ENCODE measurements around the gene CNTNAP5. TPM values are rescaled to one million over a fixed set of nuclear protein-coding genes. Genes with fewer than 3 reads are reported as not detected.

CNTNAP5 gene
- total RNA-seq, 1 donor from 2014 or later, result 0.56 TPM

DNA sequence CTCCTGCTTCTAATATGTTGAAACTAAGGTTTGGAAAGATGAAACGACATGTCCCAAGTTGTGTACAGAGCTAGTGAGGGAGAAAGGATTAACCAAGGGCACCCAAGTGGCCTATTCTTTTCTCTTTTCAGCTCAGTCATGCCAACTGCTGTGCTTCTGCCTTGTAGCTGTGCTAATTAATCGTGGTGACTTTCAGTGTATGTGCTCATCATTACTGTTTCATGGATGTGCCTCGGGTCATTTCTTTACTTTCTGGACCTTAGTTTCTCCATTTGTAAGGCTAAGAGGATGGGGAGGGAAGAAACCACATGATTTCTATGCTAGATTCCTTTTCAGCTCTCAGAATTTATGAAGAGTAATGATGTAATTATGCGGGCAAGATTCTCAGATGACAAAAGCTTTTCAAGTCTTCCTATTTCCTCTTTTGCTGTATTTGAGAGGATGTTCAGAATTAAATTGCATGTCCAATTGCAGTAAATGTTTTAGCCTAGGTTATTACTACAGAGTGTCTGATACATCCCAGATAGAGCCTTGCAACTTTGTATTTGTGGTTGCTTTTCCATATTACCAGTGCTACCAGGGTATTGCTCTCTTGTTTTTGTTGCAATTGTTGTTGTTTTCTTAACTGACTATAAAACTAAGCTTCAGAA, 621.2 kb downstream of the CNTNAP5 start:
- no peaks in the 10 kb centered on the region for H3K9me3 Mint-ChIP-seq
- no peak for DNase-seq (ENCODE audit: low read depth, low spot score)
- H3K4me1 Mint-ChIP-seq, result no peaks in the 10 kb centered on the region
- no peak overlapping the region for H3K27ac Mint-ChIP-seq (ENCODE audit: unreplicated experiment)
- no peaks in the 10 kb centered on the region for H3K27me3 Mint-ChIP-seq (ENCODE audit: low read depth)
- no peaks in the 10 kb centered on the region for H3K36me3 Mint-ChIP-seq (ENCODE audit: low read depth)
- TF ChIP-seq, protein P1, sequence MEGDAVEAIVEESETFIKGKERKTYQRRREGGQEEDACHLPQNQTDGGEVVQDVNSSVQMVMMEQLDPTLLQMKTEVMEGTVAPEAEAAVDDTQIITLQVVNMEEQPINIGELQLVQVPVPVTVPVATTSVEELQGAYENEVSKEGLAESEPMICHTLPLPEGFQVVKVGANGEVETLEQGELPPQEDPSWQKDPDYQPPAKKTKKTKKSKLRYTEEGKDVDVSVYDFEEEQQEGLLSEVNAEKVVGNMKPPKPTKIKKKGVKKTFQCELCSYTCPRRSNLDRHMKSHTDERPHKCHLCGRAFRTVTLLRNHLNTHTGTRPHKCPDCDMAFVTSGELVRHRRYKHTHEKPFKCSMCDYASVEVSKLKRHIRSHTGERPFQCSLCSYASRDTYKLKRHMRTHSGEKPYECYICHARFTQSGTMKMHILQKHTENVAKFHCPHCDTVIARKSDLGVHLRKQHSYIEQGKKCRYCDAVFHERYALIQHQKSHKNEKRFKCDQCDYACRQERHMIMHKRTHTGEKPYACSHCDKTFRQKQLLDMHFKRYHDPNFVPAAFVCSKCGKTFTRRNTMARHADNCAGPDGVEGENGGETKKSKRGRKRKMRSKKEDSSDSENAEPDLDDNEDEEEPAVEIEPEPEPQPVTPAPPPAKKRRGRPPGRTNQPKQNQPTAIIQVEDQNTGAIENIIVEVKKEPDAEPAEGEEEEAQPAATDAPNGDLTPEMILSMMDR (conservative IDR thresholded peaks at IDR 0.05), result no peak
- no peak overlapping the region for H3K4me3 Mint-ChIP-seq

DNA sequence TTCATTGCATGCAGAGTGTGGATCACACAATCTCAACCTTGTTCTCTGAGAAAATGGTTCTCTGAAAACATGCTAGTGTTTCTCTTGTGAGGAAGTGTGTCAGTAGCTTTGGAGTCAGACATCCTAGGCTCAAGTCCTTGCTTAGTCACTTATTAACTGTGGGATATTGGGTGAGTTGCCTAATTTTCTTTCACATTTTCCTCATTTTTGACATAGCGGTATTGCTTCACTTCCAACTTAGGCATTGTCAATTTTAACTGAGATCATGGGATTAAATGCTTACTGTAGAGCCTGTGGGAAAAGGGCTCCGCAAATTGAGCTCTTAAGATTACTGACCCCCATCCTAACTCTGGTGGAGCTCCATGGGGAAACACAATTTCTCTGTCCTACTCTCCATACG, 622.2 kb downstream of the CNTNAP5 start:
- H3K27me3 Mint-ChIP-seq (ENCODE audit: low read depth), result no peaks in the 10 kb centered on the region
- H3K36me3 Mint-ChIP-seq (ENCODE audit: low read depth), result no peaks in the 10 kb centered on the region
- no peaks in the 10 kb centered on the region for H3K4me1 Mint-ChIP-seq
- H3K4me3 Mint-ChIP-seq, result no peak overlapping the region
- no peak overlapping the region for H3K27ac Mint-ChIP-seq (ENCODE audit: unreplicated experiment)
- DNase-seq (ENCODE audit: low read depth, low spot score), result no peak
- TF ChIP-seq, protein P1 (conservative IDR thresholded peaks at IDR 0.05), result no peak
- H3K9me3 Mint-ChIP-seq, result no peaks in the 10 kb centered on the region

DNA sequence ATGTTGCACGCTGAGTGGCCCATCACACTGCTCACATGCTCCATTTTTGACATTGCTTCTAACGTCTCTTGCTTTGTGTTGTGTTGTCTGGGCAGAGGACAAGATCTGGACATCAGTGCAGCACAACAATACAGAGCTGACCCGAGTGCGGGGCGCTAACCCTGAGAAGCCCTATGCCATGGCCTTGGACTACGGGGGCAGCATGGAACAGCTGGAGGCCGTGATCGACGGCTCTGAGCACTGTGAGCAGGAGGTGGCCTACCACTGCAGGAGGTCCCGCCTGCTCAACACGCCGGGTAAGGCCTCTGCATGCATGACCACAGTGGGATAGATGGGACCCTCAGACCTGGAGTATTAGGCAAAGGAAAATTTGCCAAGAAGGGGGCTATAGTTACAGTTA, 622.6 kb downstream of the CNTNAP5 start:
- Mint-ChIP-seq H3K4me3 (no peak overlapping the region), H3K4me1 (no peaks in the 10 kb centered on the region), H3K36me3 (ENCODE audit: low read depth) (no peaks in the 10 kb centered on the region), H3K9me3 (no peaks in the 10 kb centered on the region), H3K27me3 (ENCODE audit: low read depth) (no peaks in the 10 kb centered on the region), H3K27ac (ENCODE audit: unreplicated experiment) (no peak overlapping the region)
- TF ChIP-seq, protein P1 (conservative IDR thresholded peaks at IDR 0.05), result no peak
- DNase-seq (ENCODE audit: low read depth, low spot score), result no peak

DNA sequence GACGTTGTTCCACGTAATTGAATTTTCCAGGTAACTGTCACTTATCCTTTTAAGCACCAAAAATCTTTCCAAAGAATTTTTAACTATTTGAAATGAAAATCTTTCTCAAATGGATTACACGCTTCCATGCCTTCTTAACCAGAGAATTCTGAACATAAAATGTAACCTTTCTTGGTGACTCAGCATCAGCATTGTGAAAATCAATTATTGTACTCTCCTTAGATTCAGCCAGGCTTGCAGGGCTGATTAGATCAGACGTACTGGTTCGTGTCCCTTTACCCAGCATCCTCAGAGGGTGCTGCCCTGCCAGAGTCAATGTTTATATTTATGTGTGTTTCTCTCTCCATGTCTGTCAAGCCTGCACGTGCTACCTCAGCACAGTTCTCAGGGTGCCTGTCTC, 623.9 kb downstream of the CNTNAP5 start:
- Mint-ChIP-seq H3K9me3 (no peaks in the 10 kb centered on the region), H3K27ac (ENCODE audit: unreplicated experiment) (no peak overlapping the region)
- TF ChIP-seq, protein P1 (conservative IDR thresholded peaks at IDR 0.05), result no peak

DNA sequence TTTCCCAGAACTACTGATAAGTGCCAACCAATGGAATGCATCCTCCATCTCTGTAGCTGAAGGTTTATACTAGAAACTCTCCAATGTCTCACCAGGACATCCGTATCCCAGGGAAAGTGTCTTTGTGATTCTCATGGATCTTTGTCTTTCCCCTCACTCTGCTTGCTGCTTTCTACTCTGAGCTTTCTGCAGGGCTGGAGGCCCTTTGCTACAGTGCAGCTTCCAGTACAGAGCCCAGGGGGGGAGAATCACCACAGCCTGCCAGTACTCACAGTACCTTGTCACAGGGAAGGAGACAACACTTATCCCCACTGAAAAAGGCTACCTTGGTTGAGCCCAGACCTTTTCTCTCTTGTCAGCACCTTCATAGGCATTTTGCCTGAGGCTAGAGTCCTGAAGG, 627.0 kb downstream of the CNTNAP5 start:
- H3K27me3 Mint-ChIP-seq (ENCODE audit: low read depth), result no peaks in the 10 kb centered on the region
- H3K27ac Mint-ChIP-seq (ENCODE audit: unreplicated experiment), result no peak overlapping the region
- no peaks in the 10 kb centered on the region for H3K9me3 Mint-ChIP-seq
- no peak overlapping the region for H3K4me3 Mint-ChIP-seq
- TF ChIP-seq, protein P1 (conservative IDR thresholded peaks at IDR 0.05), result no peak
- no peaks in the 10 kb centered on the region for H3K4me1 Mint-ChIP-seq
- no peaks in the 10 kb centered on the region for H3K36me3 Mint-ChIP-seq (ENCODE audit: low read depth)
- no peak for DNase-seq (ENCODE audit: low read depth, low spot score)

More for the DNA sequence above, 623.9 kb downstream of the CNTNAP5 start:
- H3K27me3 Mint-ChIP-seq (ENCODE audit: low read depth), result no peaks in the 10 kb centered on the region
- no peaks in the 10 kb centered on the region for H3K4me1 Mint-ChIP-seq
- no peak for DNase-seq (ENCODE audit: low read depth, low spot score)
- no peak overlapping the region for H3K4me3 Mint-ChIP-seq
- no peaks in the 10 kb centered on the region for H3K36me3 Mint-ChIP-seq (ENCODE audit: low read depth)
